ENCODE results near the gene ZNF624.
A peak's percentile ranks its signal among the peaks of the same experiment; 100 is the strongest.

ZNF624 gene

DNA sequence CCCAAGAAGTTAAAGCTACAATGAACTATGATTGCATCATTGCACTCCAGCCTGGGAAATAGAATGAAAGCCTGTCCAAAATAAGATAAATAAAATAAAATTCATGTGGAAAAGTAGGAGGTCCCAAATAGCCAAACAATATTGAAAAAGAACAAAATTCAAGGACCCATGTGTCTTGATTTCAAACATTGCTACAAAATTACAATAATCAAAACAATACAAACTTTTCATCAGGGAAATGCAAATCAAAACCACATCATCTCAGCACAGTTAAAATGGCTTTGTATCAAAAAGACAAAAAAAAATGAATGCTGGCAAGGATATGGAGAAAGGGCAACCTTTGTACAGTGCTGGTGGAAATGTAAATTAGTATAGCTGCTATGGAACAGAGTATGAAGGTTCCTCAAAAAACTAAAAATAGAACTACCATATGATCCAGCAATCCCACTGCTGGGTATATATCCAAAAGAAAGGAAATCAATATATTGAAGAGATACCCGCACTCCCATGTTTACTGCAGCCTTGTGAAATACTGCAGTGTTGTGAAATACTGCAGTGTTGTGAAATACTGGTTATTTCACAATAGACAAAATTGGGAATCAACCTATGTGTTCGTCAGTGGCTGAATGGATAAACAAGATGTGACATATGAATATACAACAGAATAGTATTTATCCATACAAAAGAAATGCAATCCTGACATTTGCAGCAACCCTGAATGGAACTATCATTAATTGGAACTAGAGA, 60.1 kb downstream of the ZNF624 start:
- DNase-seq (ENCODE audit: low spot score) = no peak

DNA sequence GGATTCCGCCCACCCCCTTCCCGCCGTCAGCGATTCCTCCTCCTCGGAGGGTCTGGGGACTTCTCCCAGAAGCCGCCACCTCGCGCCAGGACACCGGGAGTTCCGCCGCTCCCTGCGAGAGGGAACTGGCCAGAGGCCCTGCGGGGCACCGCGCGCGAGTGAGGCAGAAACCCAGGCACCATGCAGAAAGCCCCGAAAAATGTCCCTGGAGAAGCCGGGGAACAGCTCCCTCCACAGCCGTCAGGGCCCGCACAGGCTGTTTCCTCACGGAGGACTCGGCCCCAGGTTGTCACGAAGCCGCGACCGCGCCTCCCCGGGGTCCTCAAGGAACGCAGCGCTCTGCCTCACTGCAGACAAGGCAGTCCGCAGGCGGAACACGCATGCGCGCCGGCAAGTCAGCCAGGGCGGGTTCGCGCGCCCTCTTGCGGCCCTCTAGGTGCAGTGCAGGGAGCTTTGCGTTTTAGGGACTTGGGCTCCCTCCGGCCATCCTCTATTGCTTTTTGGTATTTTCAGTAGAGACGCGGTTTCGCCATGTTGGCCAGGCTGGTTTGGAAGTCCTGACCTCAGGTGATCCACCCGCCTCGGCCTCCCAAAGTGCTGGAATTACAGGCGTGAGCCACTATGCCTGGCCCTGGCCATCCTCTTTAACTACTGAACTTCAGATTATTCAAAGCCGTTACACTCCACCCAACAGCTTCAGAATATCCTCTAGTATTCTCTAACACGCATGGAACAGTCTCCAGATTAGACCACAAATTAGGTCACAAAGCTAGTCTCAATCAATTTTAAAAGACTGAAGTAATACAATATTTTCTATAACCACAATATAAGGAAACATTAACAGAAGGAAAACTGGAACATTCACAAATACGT, 64.3 kb downstream of the ZNF624 start:
- DNase-seq (ENCODE audit: low spot score) = peak; percentile 92

DNA sequence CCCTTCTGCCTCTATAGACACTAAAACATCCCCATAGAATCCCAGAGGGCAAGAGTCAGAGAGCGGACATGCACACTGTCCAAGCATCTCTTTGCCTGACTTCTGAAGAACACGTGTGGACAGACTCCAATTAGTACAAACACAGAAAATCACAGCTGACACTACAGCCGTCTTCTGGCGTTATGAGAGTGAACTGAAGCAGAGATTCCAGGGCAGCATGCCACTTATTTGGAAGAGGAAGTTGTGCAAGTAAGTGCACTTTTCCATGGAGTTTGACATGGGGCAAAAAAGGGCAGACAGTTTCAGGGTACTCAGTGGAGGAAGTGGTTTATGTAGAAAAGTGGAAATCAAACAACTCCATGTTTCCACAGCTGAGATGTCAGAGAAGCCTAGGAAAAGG, 67.9 kb downstream of the ZNF624 start:
- no peak for DNase-seq (ENCODE audit: low spot score)

DNA sequence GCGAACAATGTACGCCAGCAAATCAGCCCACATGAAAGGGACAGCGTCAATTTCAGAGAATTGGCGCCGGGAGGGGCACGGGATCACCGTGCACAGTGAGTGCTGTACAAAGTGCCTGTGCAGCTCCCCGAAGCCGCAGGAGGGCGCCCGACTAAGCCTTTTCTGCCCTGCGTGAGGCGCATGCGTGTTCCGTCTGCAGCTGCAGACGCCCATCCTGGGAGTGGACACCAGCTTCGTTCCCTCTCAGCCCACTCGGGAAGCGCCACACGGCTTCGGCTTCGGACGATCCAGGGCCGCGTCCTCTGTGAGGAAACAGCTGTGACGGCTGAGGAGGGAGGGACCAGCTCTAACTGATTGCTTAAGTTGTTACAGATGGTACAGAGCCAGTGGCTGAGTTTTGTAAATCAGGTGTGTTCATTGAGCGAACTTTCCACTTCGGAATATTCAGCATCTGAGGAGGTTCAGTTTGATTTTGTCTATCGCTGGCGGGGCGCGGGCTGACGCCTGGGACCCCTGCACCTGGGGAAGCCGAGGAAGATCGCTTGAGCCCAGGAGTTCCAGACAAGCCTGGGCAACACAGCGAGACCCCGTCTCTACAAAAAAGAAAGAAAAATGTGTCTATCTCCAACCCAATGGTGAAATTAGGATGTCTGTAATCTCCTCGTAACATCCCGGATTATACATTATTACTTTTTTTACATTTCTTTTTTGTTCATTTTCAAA, 69.2 kb downstream of the ZNF624 start:
- peak; percentile 93 for DNase-seq (ENCODE audit: low spot score)

DNA sequence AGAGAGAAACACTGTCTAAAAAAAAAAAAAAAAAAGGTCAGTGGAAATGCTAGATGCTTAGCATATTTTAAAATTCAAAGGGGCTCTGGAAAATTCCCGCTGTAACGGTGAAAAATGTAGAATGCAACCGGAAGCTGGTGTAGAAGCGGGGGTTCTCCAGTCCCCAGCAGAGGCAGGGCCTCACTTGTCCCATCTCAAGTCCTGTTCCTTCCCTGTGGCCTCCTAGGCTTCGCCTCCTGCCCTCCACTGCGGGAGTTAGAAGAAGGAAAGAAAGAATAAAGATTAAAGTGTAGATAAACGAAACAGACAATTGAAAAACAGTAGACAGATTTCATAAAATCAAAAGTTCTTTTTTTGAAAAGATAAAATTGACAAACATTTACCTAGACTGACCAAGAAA, 69.9 kb downstream of the ZNF624 start:
- DNase-seq (ENCODE audit: low spot score) = no peak

DNA sequence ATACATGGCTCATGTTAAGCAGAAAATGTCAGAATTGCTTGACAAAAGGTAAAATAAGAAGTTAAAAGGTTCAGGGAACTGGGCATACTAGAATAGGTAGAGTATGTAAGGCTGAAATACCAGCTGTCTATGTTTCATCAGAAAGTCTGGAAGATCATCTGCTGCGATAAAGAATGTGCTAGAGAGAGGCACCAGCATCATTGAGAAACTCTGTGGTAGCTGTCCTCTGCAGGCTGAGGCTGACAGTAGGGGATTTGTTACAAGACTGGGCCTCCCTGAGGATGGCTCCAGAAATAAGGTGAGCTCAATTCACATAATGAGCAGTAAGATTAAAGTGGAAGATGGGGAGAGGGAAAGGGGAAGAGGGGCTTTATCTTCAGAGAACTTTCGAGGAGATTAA, 80.2 kb downstream of the ZNF624 start:
- no peak for DNase-seq (ENCODE audit: low spot score)
